K562 (cell line): ENCODE results near the gene CTIF. TPM values are rescaled to one million over a fixed set of nuclear protein-coding genes. Genes with fewer than 3 reads are reported as not detected.

Source experiments
- ATAC-seq: fragments of 200-7000 bp; cut with Tn5 transposase; 3 replicates; pipeline ENCODE4 v1.9.1; 2020; ENCODE audit warnings: moderate library complexity
- BruUV-seq: library from RNA; stranded (reverse); fragments of 400-500 nt; replicated peaks from 2 replicates; lab custom pipeline; 2021; lab: Mats Ljungman, UMichigan
- CTCF ChIA-PET: fragments of 300-600 bp; formaldehyde crosslinking; extraction: SDS; loops from one replicate; lab custom pipeline; 2021; ENCODE audit warnings: low intra/inter-chr PET ratio; lab: Yijun Ruan, JAX
- POLR2A ChIA-PET: fragments of 300-600, 350-650 bp; sonication (Branson Sonifier 250); formaldehyde crosslinking; extraction: SDS; loops from one replicate; lab custom pipeline; 2021; ENCODE audit warnings: antibody characterized with exemption, inconsistent platforms; lab: Yijun Ruan, JAX
- DNase-seq, 4 experiments: peaks; one replicate each; pipeline versions ENCODE4 v3.0.0 to v3.0.0-alpha.2; 2011 to 2018; ENCODE audit warnings: low spot score in 3 of 4, mixed read lengths in 3 of 4; ENCODE audit errors: extremely low read depth in 1 of 4
- FAIRE-seq: peaks from 2 replicates; lab custom pipeline; 2011; peaks lifted over from hg19 to GRCh38; lab: Jason Lieb, UNC
- H2AFZ ChIP-seq: 2 replicates; pipeline ENCODE4 v1.6.0; 2011; ENCODE audit warnings: low read depth, low read length, control low read depth, inconsistent platforms
- H3K27ac ChIP-seq: fragments of 200-600 bp; 3 replicates; pipeline ENCODE4 v1.8.0; 2011; ENCODE audit warnings: low read depth, mild to moderate bottlenecking, control low read depth, inconsistent platforms, low read length, moderate library complexity, mixed read lengths; ENCODE audit errors: extremely low read depth
- H3K27me3 ChIP-seq, 2 experiments: fragments of 300-600 bp in 1 of 2; 2 replicates in 1 of 2; 3 replicates in 1 of 2; pipeline versions ENCODE4 v1.6.0 to v1.8.0; 2011; ENCODE audit warnings: inconsistent platforms in 2 of 2, low read length in 2 of 2, mild to moderate bottlenecking in 1 of 2, mixed read lengths in 1 of 2, moderate library complexity in 1 of 2; ENCODE audit not compliant: control insufficient read depth in 2 of 2, insufficient read depth in 2 of 2
- H3K36me3 ChIP-seq: fragments of 300-600 bp; 3 replicates; pipeline ENCODE4 v1.8.0; 2011; ENCODE audit warnings: mild to moderate bottlenecking, low read length, inconsistent platforms; ENCODE audit not compliant: control insufficient read depth, insufficient read depth
- H3K4me1 ChIP-seq, 2 experiments: fragments of 200-600 bp in 1 of 2; replicated peaks in 1 of 2; 2 replicates in 1 of 2; 3 replicates in 1 of 2; pipeline versions ENCODE4 v1.5.1 to v1.8.0; 2011; ENCODE audit warnings: inconsistent platforms in 2 of 2, low read length in 2 of 2, mild to moderate bottlenecking in 1 of 2, mixed read lengths in 1 of 2, moderate library complexity in 1 of 2; ENCODE audit not compliant: control insufficient read depth in 2 of 2, insufficient read depth in 2 of 2
- H3K4me2 ChIP-seq: 2 replicates; pipeline ENCODE4 v1.6.1; 2011; ENCODE audit warnings: low read length, control low read depth, inconsistent platforms, mixed read lengths; ENCODE audit not compliant: insufficient read depth
- H3K4me3 ChIP-seq: fragments of 200-600 bp; sonication (generic), shearing (Covaris generic); 2 replicates; pipeline ENCODE4 v1.5.1; 2016; ENCODE audit warnings: control low read depth, inconsistent platforms
- H3K79me2 ChIP-seq: fragments of 200-600 bp; 3 replicates; pipeline ENCODE4 v1.8.0; 2011; ENCODE audit warnings: low read length, inconsistent platforms; ENCODE audit not compliant: control insufficient read depth, insufficient read depth
- H3K9ac ChIP-seq, 2 experiments: 2 replicates each; pipeline versions ENCODE4 v1.6.0 to v1.6.1; 2011; ENCODE audit warnings: low read depth in 2 of 2, low read length in 2 of 2, control low read depth in 1 of 2, inconsistent platforms in 1 of 2, mild to moderate bottlenecking in 1 of 2, mixed read lengths in 1 of 2; ENCODE audit not compliant: insufficient read depth in 1 of 2
- H3K9me1 ChIP-seq: one replicate; pipeline ENCODE4 v1.6.0; 2011; ENCODE audit warnings: inconsistent platforms, mild to moderate bottlenecking, low read length, moderate library complexity; ENCODE audit not compliant: control insufficient read depth, insufficient read depth
- H3K9me3 ChIP-seq: replicated peaks from 2 replicates; pipeline ENCODE4 v1.5.1; 2011; ENCODE audit warnings: low read depth, low read length, inconsistent platforms; ENCODE audit not compliant: control insufficient read depth, insufficient read depth
- H4K20me1 ChIP-seq: replicated peaks from 2 replicates; pipeline ENCODE4 v1.6.1; 2011; ENCODE audit warnings: low read length, inconsistent platforms, mixed read lengths; ENCODE audit not compliant: control insufficient read depth, insufficient read depth
- ARID1B ChIP-seq: fragments of 450-650 bp; IDR thresholded peaks from 2 replicates; pipeline ENCODE4 v1.6.1; 2016; ENCODE audit warnings: antibody characterized with exemption, mild to moderate bottlenecking, inconsistent platforms
- CBFB ChIP-seq: sonication (generic); formaldehyde crosslinking; IDR thresholded peaks from 2 replicates; pipeline ENCODE4 v1.4.0; 2020; ENCODE audit warnings: mild to moderate bottlenecking, missing genetic modification reagents
- MIER1 ChIP-seq: fragments of 450-650 bp; IDR thresholded peaks from 2 replicates; pipeline ENCODE4 v1.6.1; 2016; ENCODE audit warnings: antibody characterized with exemption, mild to moderate bottlenecking, low read depth
- MXI1 ChIP-seq: IDR thresholded peaks from 2 replicates; pipeline ENCODE4 v1.6.1; 2011; ENCODE audit warnings: low read depth, mild to moderate bottlenecking, improper control_type of control experiment, low read length
- NCOA2 ChIP-seq, 2 experiments: fragments of 450-650 bp; IDR thresholded peaks; 2 replicates each; pipeline ENCODE4 v1.6.1; 2018; ENCODE audit warnings: mild to moderate bottlenecking in 2 of 2, moderate library complexity in 1 of 2; ENCODE audit not compliant: partially characterized antibody in 2 of 2
- PHB2 ChIP-seq: fragments of 450-650 bp; IDR thresholded peaks from 2 replicates; pipeline ENCODE4 v1.6.1; 2017; ENCODE audit warnings: low read depth
- PYGO2 ChIP-seq: fragments of 450-650 bp; IDR thresholded peaks from 2 replicates; pipeline ENCODE4 v1.6.1; 2016; ENCODE audit warnings: mild to moderate bottlenecking, missing genetic modification characterization, moderate library complexity, missing compliant biosample characterization
- SIN3A ChIP-seq, 2 experiments: fragments of 150-350 bp in 1 of 2; IDR thresholded peaks; 2 replicates each; pipeline ENCODE4 v1.6.1; 2011 to 2016; ENCODE audit warnings: borderline replicate concordance in 2 of 2, low read depth in 2 of 2, low read length in 2 of 2, mild to moderate bottlenecking in 2 of 2, moderate library complexity in 2 of 2; ENCODE audit not compliant: control insufficient read depth in 1 of 2
- ZFP30 ChIP-seq: fragments of 250-450 bp; sonication (Bioruptor Pico); IDR thresholded peaks from 2 replicates; pipeline ENCODE4 v1.8.0; 2022; ENCODE audit warnings: moderate library complexity, mild to moderate bottlenecking, inconsistent platforms, borderline replicate concordance
- ZNF217 ChIP-seq: sonication (generic); formaldehyde crosslinking; IDR thresholded peaks from 2 replicates; pipeline ENCODE4 v1.8.0; 2022; ENCODE audit warnings: mild to moderate bottlenecking, missing genetic modification reagents
- ZNF785 ChIP-seq: fragments of 250-450 bp; sonication (Bioruptor Pico); IDR thresholded peaks from 2 replicates; pipeline ENCODE4 v1.4.0; 2020; ENCODE audit warnings: mild to moderate bottlenecking
- whole genome bisulfite sequencing: fragments of 100-300 bp; shearing (Covaris generic); methylation state at CpG from one replicate; pipeline ENCODE4 v1.1.6; 2016; ENCODE audit warnings: low coverage, mixed read lengths; ENCODE audit not compliant: insufficient coverage; ENCODE audit errors: missing lambda C conversion rate; 5-methylcytosine and 5-hydroxymethylcytosine counted together
- in situ Hi-C: fragments of 300-500 bp; cut with MboI; formaldehyde crosslinking; loops from 4 replicates; pipeline ENCODE4 v1.15.0; 2018; ENCODE audit warnings: inconsistent platforms, mixed read lengths
- intact Hi-C: fragments of 100-400 bp; cut with micrococcal nuclease; formaldehyde crosslinking; loops from 2 replicates; pipeline ENCODE4 v1.14.2; 2022
- polyA plus RNA-seq, 8 experiments: library from polyadenylated mRNA; depleted of rRNA in 4 of 8; stranded (reverse) in 5 of 8; unstranded in 3 of 8; fragments of >200 nt; fragmentation: Nextera tagmentation in 2 of 8; fragmentation: Illumina TruSeq in 1 of 8; extraction: Ambion mirVana in 2 of 8; extraction: Trizol in 1 of 8; gene quantifications; 2 replicates each; pipeline versions ENCODE4 v1.2.1 to v1.2.3, GENCODE V29; 2011 to 2014; ENCODE audit warnings: inconsistent platforms in 1 of 8, missing spikeins in 1 of 8
- total RNA-seq, 7 experiments: library from RNA; depleted of rRNA in 6 of 7; stranded (reverse); fragments of >200 nt in 6 of 7; fragmentation: Illumina TruSeq in 2 of 7; extraction: Trizol in 2 of 7; gene quantifications; 2 replicates each; pipeline versions ENCODE4 v1.2.1 to v1.2.3, GENCODE V29; 2011 to 2021; ENCODE audit warnings: low replicate concordance in 1 of 7
- TF ChIP-seq, protein P1 (sequence below): fragments of 450-650 bp; IDR thresholded peaks from 2 replicates; pipeline ENCODE4 v1.6.1; 2017; ENCODE audit warnings: antibody characterized with exemption, mild to moderate bottlenecking

CTIF gene
- total and polyA plus RNA-seq, 9 of the 15 experiments (the other 6 are each of a cell fraction or from before 2014, with no cell fraction given): 0.17 to 11.5 (median 2.2) TPM

DNA sequence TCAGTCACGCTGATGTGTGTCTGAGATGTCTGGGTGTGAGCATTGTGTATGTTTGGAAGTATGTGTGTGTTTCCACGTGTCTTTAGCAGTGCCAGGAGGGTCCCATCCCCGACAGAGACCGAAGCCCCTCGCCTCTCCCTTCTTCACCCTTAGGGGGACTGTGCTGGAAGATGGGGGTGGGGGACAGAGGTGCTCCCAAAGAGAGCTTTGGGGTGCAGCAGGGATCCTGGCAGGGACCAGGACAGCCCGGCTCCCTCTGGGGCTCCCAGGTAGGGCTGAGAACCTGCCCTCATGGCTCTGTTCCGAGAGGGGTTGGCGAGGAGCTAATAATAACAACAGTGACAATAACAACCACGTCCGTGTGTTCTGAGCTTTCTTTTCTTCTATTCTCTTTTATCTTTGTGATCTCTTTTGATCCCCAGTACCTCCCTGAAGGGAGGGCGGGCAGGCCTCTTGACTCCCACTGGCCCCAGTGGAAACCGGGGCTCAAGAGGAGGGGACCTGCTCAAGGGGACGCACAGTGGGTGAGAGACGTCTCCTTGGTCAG is 354.3 kb downstream of the CTIF start:
- no peak overlapping the region for H3K4me2 ChIP-seq
- H3K9me1 ChIP-seq: no peaks in the 10 kb centered on the region
- no peak overlapping the region for H3K4me3 ChIP-seq
- ATAC-seq: no peak
- H3K4me1 ChIP-seq: peaks cover 12 to 35% of the 10 kb centered on the region in 2 experiments
- FAIRE-seq: no peak
- in situ Hi-C loops: no loop called here
- 0 out of 2 replicates have a peak, but pooled peaks cover 3% of the 10 kb centered on the region for H4K20me1 ChIP-seq
- intact Hi-C loops: loop anchor here (10.0 kb wide), 1 partner anchor 108 kb away; no protein-coding TSS in a partner anchor
- TF ChIP-seq PHB2 (no peak), ARID1B (no peak), ZNF217 (no peak), PYGO2 (tag) (no peak), SIN3A (IDR thresholded peaks at IDR 0.05; ENCODE audit: borderline replicate concordance in 2 of 2, control insufficient read depth in 1 of 2, low read depth in 2 of 2, low read length in 2 of 2) (no peak), CBFB (CRISPR knock-in tag) (no peak), MXI1 (no peak), NCOA2 (IDR thresholded peaks at IDR 0.05; ENCODE audit: partially characterized antibody in 2 of 2) (no peak), ZNF785 (no peak), MIER1 (no peak), ZFP30 (CRISPR knock-in tag) (no peak)
- TF ChIP-seq, protein P1, sequence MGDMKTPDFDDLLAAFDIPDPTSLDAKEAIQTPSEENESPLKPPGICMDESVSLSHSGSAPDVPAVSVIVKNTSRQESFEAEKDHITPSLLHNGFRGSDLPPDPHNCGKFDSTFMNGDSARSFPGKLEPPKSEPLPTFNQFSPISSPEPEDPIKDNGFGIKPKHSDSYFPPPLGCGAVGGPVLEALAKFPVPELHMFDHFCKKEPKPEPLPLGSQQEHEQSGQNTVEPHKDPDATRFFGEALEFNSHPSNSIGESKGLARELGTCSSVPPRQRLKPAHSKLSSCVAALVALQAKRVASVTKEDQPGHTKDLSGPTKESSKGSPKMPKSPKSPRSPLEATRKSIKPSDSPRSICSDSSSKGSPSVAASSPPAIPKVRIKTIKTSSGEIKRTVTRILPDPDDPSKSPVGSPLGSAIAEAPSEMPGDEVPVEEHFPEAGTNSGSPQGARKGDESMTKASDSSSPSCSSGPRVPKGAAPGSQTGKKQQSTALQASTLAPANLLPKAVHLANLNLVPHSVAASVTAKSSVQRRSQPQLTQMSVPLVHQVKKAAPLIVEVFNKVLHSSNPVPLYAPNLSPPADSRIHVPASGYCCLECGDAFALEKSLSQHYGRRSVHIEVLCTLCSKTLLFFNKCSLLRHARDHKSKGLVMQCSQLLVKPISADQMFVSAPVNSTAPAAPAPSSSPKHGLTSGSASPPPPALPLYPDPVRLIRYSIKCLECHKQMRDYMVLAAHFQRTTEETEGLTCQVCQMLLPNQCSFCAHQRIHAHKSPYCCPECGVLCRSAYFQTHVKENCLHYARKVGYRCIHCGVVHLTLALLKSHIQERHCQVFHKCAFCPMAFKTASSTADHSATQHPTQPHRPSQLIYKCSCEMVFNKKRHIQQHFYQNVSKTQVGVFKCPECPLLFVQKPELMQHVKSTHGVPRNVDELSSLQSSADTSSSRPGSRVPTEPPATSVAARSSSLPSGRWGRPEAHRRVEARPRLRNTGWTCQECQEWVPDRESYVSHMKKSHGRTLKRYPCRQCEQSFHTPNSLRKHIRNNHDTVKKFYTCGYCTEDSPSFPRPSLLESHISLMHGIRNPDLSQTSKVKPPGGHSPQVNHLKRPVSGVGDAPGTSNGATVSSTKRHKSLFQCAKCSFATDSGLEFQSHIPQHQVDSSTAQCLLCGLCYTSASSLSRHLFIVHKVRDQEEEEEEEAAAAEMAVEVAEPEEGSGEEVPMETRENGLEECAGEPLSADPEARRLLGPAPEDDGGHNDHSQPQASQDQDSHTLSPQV: no peak
- TF ChIP-seq, all 486 proteins: peak for 0
- CTCF ChIA-PET: no interaction called here
- Histone ChIP-seq H3K9me3 (no peaks in the 10 kb centered on the region), H3K79me2 (no peaks in the 10 kb centered on the region), H3K27ac (no peak overlapping the region), H3K9ac (no peak overlapping the region), H2AFZ (peak overlapping the region; percentile 3; the same call in 1 of the 2 replicates), H3K36me3 (no peaks in the 10 kb centered on the region), H3K27me3 (no peaks in the 10 kb centered on the region)
- WGBS: 55% methylated on average over 9 of the region's 14 CpGs
- POLR2A ChIA-PET: interaction anchor here (0.6 kb wide), 2 partner anchors 36 to 103 kb away, joined by 4 read pairs; no protein-coding TSS in a partner anchor
- BruUV-seq: no TSS peak
- no peak for DNase-seq
